Activated naive CD4-positive, alpha-beta T cell treated with anti-CD3 and anti-CD28 coated beads, Interleukin-2, amount 50 U/mL, for 72 hours (primary cell): ENCODE results near the gene SELL. TPM values are rescaled to one million over a fixed set of nuclear protein-coding genes. Genes with fewer than 3 reads are reported as not detected.
"Not testable (repeated sequence)": the region's sequence is repeated elsewhere in the genome, so short reads cannot be mapped to it uniquely, and the experiment has no call there.

Experiments
- ATAC-seq, 2 donors: fragments of 150-1000 bp; cut with Tn5 transposase; 2 replicates each; pipeline ENCODE4 v1.10.0; 2021; ENCODE audit warnings: mild to moderate bottlenecking in 2 of 2, moderate library complexity in 2 of 2
- DNase-seq, 2 donors: peaks; one replicate each; pipeline ENCODE4 v3.0.0; 2021 to 2022; ENCODE audit warnings: low spot score in 2 of 2
- H3K27ac Mint-ChIP-seq, 2 donors: one replicate each; pipeline ENCODE4 v1.8.0; 2022; ENCODE audit warnings: mild to moderate bottlenecking in 2 of 2, mixed read lengths in 2 of 2
- H3K36me3 Mint-ChIP-seq, 2 donors: one replicate each; pipeline ENCODE4 v1.8.0; 2022; ENCODE audit warnings: mixed read lengths in 2 of 2
- H3K9me3 Mint-ChIP-seq, 2 donors: one replicate each; pipeline ENCODE4 v1.8.0; 2022; ENCODE audit warnings: mixed read lengths in 2 of 2
- total RNA-seq, 2 donors: library from RNA; stranded (reverse); gene quantifications; one replicate each; pipeline ENCODE4 v1.2.3, GENCODE V29; 2022

SELL gene
- total RNA-seq, 2 donors from 2014 or later: 317 to 341 TPM

DNA sequence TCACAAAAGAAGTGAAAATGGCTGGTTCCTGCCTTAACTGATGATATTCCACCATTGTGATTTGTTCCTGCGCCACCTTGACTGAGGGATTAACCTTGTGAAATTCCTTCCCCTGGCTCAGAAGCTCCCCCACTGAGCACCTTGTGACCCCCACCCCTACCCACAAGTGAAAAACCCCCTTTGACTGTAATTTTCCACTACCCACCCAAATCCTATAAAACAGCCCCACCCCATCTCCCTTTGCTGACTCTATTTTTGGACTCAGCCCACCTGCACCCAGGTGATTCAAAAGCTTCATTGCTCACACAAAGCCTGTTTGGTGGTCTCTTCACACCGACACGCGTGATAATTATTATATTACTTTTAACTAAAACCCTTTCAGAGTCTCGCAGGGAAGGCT, 23.0 kb downstream of the SELL start:
- H3K27ac Mint-ChIP-seq, H3K9me3 Mint-ChIP-seq, ATAC-seq, DNase-seq: not testable (repeated sequence)
- H3K36me3 Mint-ChIP-seq: peaks cover 16% of the 10 kb centered on the region in 2 donors

- no peak for ATAC-seq
- Mint-ChIP-seq H3K9me3 (no peaks in the 10 kb centered on the region), H3K36me3 (no peaks in the 10 kb centered on the region), H3K27ac (no peak overlapping the region)
- no peak for DNase-seq
Measured at GRCh38 chr1:169683661-169684060, 27.8 kb downstream of the SELL start.

- not testable (repeated sequence) for H3K9me3 Mint-ChIP-seq, ATAC-seq, DNase-seq, H3K27ac Mint-ChIP-seq, H3K36me3 Mint-ChIP-seq
Measured at GRCh38 chr1:169683168-169683567, 28.3 kb downstream of the SELL start.

GRCh38 chr1:169682071-169682470, 29.3 kb downstream of the SELL start:
- Mint-ChIP-seq H3K9me3 (no peaks in the 10 kb centered on the region), H3K36me3 (no peaks in the 10 kb centered on the region), H3K27ac (peak overlapping the region; percentile 74 to 84)
- ATAC-seq (no peak), DNase-seq (no peak)

DNA sequence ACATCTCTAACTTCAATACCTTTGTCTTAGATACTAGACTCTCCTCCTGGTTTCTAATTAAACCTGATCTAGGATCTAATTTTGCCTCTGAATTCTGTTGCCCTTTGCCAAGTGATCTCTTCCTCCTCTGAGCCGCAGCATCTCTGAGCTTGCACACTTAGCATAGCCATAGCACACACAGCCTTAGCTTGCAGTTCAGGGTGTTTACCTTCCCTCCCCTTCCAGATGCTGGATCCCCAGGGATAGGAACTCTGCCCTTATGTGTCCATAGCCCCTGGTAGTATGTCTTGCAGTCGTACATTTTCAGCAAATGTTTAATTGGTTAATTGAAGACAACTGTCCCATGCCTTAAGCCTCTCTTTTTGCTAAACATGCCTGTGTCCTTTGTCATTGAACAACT, 30.3 kb downstream of the SELL start:
- ATAC-seq (peak; percentile 3 to 28), DNase-seq (no peak)
- H3K9me3 Mint-ChIP-seq: no peaks in the 10 kb centered on the region
- H3K27ac Mint-ChIP-seq: peak overlapping the region; percentile 34 to 84
- H3K36me3 Mint-ChIP-seq: no peaks in the 10 kb centered on the region

DNA sequence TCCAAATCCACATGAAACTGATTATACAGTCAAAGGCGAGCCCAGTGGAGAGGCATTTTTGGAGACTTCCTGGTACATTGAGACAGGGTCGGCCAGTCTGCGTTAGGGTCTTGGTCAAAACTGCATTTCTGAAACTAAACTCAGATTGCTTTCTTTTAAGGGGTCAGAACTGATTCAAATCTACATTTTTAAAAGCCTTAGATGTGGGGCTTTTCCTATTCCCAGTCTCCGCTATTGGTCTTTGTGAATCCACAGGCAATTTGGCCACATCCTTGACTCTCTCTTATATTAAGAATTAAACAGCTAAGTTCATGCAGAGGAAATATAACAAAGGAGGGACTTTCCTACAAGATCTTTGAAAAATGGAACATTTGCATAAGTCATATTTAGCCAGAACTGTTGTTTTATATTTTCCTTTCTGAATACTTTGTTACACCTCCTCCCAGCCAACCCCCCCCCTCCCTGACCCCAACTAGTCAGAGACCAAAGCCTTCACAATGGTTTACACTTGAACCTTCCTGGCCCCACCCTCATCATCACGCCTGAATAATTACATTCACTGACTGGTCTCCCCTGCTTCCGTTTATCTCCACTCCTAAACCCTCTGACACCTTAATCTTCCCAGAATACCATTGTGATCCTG, 30.9 kb downstream of the SELL start:
- DNase-seq: no peak
- no peaks in the 10 kb centered on the region for H3K9me3 Mint-ChIP-seq
- ATAC-seq: peak; percentile 71 to 79
- peak overlapping the region; percentile 34 to 84 for H3K27ac Mint-ChIP-seq
- no peaks in the 10 kb centered on the region for H3K36me3 Mint-ChIP-seq

DNA sequence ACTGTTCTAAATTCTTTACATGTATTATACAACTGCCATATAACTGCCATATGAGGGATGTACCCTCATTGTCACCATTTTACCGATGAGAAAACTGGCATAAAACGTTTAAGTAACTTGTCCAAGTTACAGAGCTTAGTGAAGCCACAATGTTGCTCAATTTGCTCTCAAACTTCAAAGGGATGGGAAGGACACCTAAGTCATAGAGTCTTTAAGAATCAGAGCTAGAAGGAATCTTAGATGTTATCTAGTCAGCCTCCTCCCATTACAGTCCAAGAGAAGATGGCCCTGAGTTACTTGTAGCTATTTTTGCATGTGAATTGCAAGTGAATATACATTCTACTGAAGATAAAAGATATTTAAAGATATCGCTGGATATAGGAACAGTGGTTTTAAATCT, 31.7 kb downstream of the SELL start:
- H3K27ac Mint-ChIP-seq: peak overlapping the region in 1 of 2 donors; percentile 84
- DNase-seq: no peak
- ATAC-seq: peak; percentile 39 to 47
- H3K9me3 Mint-ChIP-seq: no peaks in the 10 kb centered on the region
- H3K36me3 Mint-ChIP-seq: no peaks in the 10 kb centered on the region

GRCh38 chr1:169676001-169676400, 35.4 kb downstream of the SELL start:
- ATAC-seq (peak in 1 of 2 donors; percentile 23), DNase-seq (no peak)
- no peak overlapping the region for H3K27ac Mint-ChIP-seq
- peaks cover 10 to 11% of the 10 kb centered on the region in 2 donors for H3K36me3 Mint-ChIP-seq
- peaks cover 5 to 7% of the 10 kb centered on the region in 2 donors for H3K9me3 Mint-ChIP-seq

DNA sequence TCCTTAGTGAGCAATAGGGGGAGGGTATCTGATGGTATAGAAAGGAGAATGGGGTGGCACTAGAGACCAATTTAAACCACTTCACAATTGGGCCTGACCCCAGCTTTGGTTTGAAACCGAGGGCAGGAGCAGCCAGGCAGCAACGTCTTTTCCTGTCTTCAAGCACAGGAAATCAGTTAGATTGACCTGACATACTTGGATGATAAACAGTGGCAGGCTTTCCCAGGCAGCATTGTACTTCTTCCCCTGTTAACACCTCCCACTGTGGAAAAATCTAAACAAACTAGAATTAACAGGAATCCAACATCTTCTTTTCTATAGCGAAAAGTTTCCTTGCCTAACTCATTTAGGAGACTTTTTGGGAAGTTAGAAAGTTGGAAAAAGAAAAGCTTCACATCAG, 40.6 kb downstream of the SELL start:
- H3K9me3 Mint-ChIP-seq: peaks cover 14 to 18% of the 10 kb centered on the region in 2 donors
- peaks cover 30 to 32% of the 10 kb centered on the region in 2 donors for H3K36me3 Mint-ChIP-seq
- ATAC-seq (no peak), DNase-seq (no peak)
- peak overlapping the region in 1 of 2 donors; percentile 75 for H3K27ac Mint-ChIP-seq

- not testable (repeated sequence) for ATAC-seq, DNase-seq
- Mint-ChIP-seq H3K27ac (peak overlapping the region; percentile 17 to 75), H3K9me3 (peaks cover 14 to 18% of the 10 kb centered on the region in 2 donors), H3K36me3 (peaks cover 30 to 32% of the 10 kb centered on the region in 2 donors)
Measured at GRCh38 chr1:169670244-169670643, 41.2 kb downstream of the SELL start.

GRCh38 chr1:169667699-169668596, 43.5 kb downstream of the SELL start:
- peak; percentile 30 to 31 for ATAC-seq
- not testable (repeated sequence) for DNase-seq
- H3K36me3 Mint-ChIP-seq: peaks cover 26 to 33% of the 10 kb centered on the region in 2 donors
- peaks cover 10 to 18% of the 10 kb centered on the region in 2 donors for H3K9me3 Mint-ChIP-seq
- H3K27ac Mint-ChIP-seq: peak overlapping the region; percentile 34 to 94

- not testable (repeated sequence) for DNase-seq
- Mint-ChIP-seq H3K36me3 (peaks cover 19 to 31% of the 10 kb centered on the region in 2 donors), H3K9me3 (peaks cover 9 to 16% of the 10 kb centered on the region in 2 donors), H3K27ac (peak overlapping the region; percentile 34 to 94)
- ATAC-seq: peak; percentile 82 to 99
Measured at GRCh38 chr1:169667227-169667639, 44.2 kb downstream of the SELL start.

GRCh38 chr1:169662680-169663079, 48.7 kb downstream of the SELL start:
- not testable (repeated sequence) for DNase-seq, ATAC-seq
- Mint-ChIP-seq H3K9me3 (peaks cover 14 to 20% of the 10 kb centered on the region in 2 donors), H3K36me3 (peaks cover 26 to 30% of the 10 kb centered on the region in 2 donors), H3K27ac (peak overlapping the region in 1 of 2 donors; percentile 36)

- not testable (repeated sequence) for ATAC-seq, H3K27ac Mint-ChIP-seq, DNase-seq
- H3K9me3 Mint-ChIP-seq: peaks cover 10 to 25% of the 10 kb centered on the region in 2 donors
- peaks cover 25 to 39% of the 10 kb centered on the region in 2 donors for H3K36me3 Mint-ChIP-seq
Measured at GRCh38 chr1:169661066-169661465, 50.4 kb downstream of the SELL start.

DNA sequence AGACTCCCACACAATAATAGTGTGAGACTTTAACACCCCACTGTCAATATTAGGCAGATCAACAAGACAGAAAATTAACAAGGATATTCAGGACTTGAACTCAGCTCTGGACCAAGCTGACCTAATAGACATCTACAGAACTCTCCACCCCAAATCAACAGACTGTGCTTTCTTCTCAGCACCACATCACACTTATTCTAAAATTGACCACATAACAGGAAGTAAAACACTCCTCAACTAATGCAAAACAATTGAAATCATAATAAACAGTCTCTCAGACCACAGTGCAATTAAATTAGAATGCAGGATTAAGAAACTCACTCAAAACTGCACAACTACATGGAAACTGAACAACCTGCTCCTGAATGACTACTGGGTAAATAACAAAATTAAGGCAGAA, 52.6 kb downstream of the SELL start:
- DNase-seq, H3K27ac Mint-ChIP-seq, ATAC-seq: not testable (repeated sequence)
- Mint-ChIP-seq H3K9me3 (peaks cover 10 to 26% of the 10 kb centered on the region in 2 donors), H3K36me3 (peaks cover 25 to 39% of the 10 kb centered on the region in 2 donors)

DNA sequence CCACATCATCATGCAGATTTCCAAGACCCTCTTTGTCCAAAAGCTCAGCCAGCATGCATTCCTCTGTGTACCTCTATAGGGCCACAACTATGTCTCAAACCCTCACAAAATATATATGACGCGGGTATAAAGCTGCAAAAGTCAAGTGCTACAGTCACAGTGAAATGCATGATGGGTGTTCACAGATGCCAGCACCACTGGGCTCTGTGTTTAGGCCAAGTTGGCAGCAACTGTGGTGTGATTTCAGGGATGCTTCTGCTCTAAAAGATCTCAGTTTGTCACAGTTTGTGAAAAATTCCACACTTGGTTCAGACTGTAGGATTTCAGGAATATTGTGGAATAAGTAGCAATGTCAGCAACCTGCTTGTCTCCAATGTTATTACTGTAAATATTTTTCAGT, 57.5 kb downstream of the SELL start:
- ATAC-seq (no peak), DNase-seq (no peak)
- Mint-ChIP-seq H3K9me3 (peaks cover 10 to 19% of the 10 kb centered on the region in 2 donors), H3K36me3 (peaks cover 12 to 28% of the 10 kb centered on the region in 2 donors), H3K27ac (no peak overlapping the region)

DNA sequence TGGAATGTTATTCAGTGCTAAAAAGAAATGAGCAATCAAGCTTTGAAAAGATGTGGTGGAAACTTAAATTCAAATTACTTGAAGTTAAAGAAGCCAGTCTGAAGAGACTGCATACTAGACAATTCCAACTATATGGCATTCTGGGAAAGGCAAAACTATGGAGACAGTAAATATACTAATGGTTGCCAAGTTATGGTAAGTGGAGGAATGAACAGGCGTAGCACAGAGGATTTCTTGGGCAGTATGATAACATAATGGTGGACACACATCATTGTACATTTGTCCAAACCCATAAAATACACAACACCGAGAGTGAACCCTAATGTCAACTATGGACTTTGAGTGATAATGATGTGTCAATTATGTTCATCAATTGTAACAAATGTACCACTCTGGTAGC, 60.4 kb downstream of the SELL start:
- DNase-seq (no peak), ATAC-seq (no peak)
- H3K9me3 Mint-ChIP-seq: peaks cover 9 to 22% of the 10 kb centered on the region in 2 donors
- H3K27ac Mint-ChIP-seq: no peak overlapping the region
- H3K36me3 Mint-ChIP-seq: peaks cover 0 to 30% of the 10 kb centered on the region in 2 donors
